Large intestine (tissue), 3 donors: ENCODE measurements around the gene TMCO4. TPM values are rescaled to one million over a fixed set of nuclear protein-coding genes. Genes with fewer than 3 reads are reported as not detected.

Experiments
- DNase-seq, 2 donors: peaks; one replicate each; pipeline versions ENCODE4 v3.0.0 to v3.0.0-alpha.2; 2013
- H3K27ac ChIP-seq: one replicate; pipeline ENCODE4 v1.5.1; 2013; ENCODE audit warnings: low read length
- H3K27me3 ChIP-seq: 2 replicates; pipeline ENCODE4 v1.6.1; 2013; ENCODE audit warnings: low read length; ENCODE audit not compliant: control insufficient read depth, insufficient read depth
- H3K36me3 ChIP-seq: 2 replicates; pipeline ENCODE4 v1.6.1; 2013; ENCODE audit warnings: low read length; ENCODE audit not compliant: control insufficient read depth, insufficient read depth
- H3K4me1 ChIP-seq: one replicate; pipeline ENCODE4 v1.6.1; 2013; ENCODE audit warnings: low read length; ENCODE audit not compliant: control insufficient read depth, insufficient read depth
- H3K4me3 ChIP-seq: one replicate; pipeline ENCODE4 v1.5.1; 2013; ENCODE audit warnings: low read length
- H3K9me3 ChIP-seq: one replicate; pipeline ENCODE4 v1.6.1; 2013; ENCODE audit warnings: mild to moderate bottlenecking, low read depth, low read length, moderate library complexity; ENCODE audit not compliant: control insufficient read depth
- WGBS: methylation state at CpG from one replicate; pipeline ENCODE4 v1.1.5; 2013; ENCODE audit warnings: low lambda C conversion rate; ENCODE audit not compliant: insufficient coverage; 5-methylcytosine and 5-hydroxymethylcytosine counted together
- polyA plus RNA-seq: library from polyadenylated mRNA; unstranded; fragments of 120-200 nt; gene quantifications from one replicate; pipeline ENCODE4 v1.2.1, GENCODE V29; 2013

The TMCO4 gene
- polyA plus RNA-seq, 1 donor, result 10.4 TPM

DNA sequence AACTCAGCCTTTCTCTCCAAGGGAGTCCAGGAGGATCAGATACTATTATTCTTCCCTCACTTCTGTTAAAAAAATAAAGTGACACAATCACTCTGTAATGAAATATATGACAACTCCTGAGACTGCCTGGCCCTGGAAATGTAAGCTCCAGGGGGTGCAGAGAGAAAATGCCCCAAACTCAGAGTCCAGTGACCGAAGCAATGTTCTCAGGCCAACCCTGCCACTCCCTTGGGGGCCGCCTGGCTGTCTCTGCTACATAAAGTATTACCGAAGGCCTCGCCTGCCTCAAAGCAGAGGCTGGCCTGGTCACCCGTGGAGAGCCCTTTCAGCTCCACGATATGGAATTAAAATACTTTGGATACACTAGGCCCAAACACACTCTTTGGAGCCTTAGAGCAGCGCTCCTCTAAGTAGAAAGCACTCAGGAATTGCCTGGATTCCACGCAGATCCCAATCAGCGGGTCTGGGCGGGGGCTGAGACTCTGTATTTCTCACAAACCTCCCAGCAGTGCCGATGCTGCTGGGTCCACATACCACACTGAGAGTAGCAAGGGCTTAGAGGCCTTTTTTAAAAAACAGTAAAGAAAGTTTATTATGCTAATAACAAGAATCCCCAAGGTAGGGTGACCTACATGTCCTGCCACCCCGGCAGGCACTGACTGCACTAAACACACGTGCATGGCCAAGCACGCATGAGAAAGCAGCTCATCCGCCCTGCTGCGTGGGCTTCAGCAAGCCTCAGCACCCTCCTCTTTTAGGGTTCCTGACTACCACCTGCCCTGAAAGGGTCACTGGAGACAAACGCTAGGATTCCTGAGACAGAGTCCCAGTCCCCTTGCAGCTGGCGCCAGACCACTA, 31.1 kb downstream of the TMCO4 start:
- no peaks in the 10 kb centered on the region for H3K27me3 ChIP-seq
- peaks cover 6% of the 10 kb centered on the region for H3K4me1 ChIP-seq
- peaks cover 3% of the 10 kb centered on the region for H3K36me3 ChIP-seq
- WGBS, result no CpG with 5 or more reads among the region's 18 CpGs
- DNase-seq, result no peak
- no peak overlapping the region for H3K27ac ChIP-seq
- no peaks in the 10 kb centered on the region for H3K9me3 ChIP-seq
- no peak overlapping the region for H3K4me3 ChIP-seq

DNA sequence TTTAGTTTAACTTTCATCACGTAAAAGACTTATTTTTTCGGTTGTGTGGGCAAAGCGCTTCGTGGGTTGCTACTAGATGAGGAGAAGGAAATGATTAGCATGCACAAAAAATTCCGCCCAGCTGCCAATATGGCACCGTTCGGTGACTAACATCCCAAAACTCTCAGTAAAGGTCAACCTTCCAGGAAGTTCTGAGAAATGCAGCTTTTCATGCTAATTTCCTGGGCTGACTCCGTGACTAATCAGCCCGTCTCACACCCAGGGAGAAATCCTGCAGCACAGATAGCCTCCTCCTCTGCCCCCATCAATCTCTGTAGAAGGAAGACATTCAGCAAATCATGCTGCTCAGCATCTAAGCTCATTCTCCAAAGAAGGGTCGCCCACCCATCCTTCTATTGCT, 34.1 kb downstream of the TMCO4 start:
- no peaks in the 10 kb centered on the region for H3K9me3 ChIP-seq
- peaks cover 3% of the 10 kb centered on the region for H3K36me3 ChIP-seq
- H3K27ac ChIP-seq, result peak overlapping the region; percentile 64
- no CpG with 5 or more reads among the region's 10 CpGs for WGBS
- no peak for DNase-seq
- H3K27me3 ChIP-seq, result no peaks in the 10 kb centered on the region
- no peak overlapping the region for H3K4me3 ChIP-seq
- peaks cover 6% of the 10 kb centered on the region for H3K4me1 ChIP-seq

DNA sequence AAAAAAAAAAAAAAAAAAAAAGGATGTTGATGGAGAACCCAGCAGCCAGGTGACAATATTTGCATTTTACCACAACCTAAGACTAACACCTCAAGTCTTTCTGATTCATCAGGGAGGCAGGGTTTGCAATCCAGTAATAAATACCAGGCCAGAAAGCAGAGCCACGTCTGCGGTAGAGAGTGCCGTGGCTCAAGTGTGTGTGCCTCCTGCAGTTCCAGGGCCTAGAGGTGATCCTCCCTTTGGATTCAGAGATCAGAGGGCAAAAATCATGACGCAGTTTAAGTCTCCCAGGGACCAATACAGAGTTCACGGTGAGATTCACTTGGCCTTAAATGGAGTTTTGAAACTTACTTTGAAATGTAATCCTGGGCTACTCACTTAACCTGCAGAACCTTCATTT, 34.9 kb downstream of the TMCO4 start:
- peaks cover 6% of the 10 kb centered on the region for H3K4me1 ChIP-seq
- no peaks in the 10 kb centered on the region for H3K27me3 ChIP-seq
- H3K36me3 ChIP-seq, result no peaks in the 10 kb centered on the region
- H3K27ac ChIP-seq, result peak overlapping the region; percentile 64
- peak; percentile 63 to 82 for DNase-seq
- H3K4me3 ChIP-seq, result no peak overlapping the region
- WGBS, result no CpG with 5 or more reads among the region's 5 CpGs
- no peaks in the 10 kb centered on the region for H3K9me3 ChIP-seq

DNA sequence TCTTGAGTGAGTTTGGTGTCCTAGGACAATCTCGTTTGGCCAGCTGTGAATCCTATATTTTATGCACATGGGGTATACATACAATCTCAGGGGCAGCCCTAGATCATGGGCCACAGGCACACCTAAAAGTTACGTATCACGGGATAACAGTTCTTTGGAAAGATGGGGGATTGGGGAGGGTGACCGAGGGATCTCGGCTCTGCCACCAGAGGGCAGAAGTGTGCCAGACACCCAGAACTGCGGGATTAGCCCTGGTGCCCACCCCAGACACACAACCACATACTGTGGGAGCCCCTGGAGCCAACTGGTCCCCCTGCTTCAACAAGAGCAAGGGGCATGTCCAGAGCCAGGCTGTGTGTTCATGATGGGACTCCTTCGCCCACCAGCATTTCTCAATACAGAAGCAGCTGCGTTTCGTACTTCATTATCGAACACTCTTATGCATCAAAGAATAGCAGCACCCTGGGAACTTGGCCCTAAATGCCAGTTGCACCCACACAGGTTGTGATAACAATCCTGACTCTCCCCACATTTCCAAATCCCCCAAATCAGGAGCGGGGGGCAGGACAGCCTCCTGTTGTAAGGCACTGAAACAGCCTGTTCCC, 37.4 kb downstream of the TMCO4 start:
- DNase-seq, result no peak
- H3K9me3 ChIP-seq, result peaks cover under 1% of the 10 kb centered on the region
- no peak overlapping the region for H3K4me3 ChIP-seq
- H3K27me3 ChIP-seq, result no peaks in the 10 kb centered on the region
- no peaks in the 10 kb centered on the region for H3K36me3 ChIP-seq
- no peak overlapping the region for H3K27ac ChIP-seq
- WGBS, result no CpG with 5 or more reads among the region's 11 CpGs
- H3K4me1 ChIP-seq, result peaks cover 6% of the 10 kb centered on the region

DNA sequence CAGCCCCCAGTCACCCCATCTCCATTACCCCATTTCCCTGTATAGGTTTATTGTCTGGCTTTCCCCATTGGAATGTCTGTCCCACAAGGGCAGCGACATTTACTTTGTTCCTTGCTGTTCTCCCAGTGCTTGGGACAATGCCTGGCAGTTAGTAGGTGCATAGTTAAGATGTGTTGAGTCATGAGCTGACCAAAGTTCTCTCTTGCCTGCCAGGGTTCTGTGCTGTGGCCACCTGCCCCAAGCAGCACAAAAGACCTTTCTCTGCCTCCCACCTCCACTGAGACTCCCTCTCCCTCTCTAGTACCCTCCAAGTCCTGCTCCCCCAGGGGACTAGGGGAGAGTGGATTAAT, 40.0 kb downstream of the TMCO4 start:
- Histone ChIP-seq H3K4me1 (no peaks in the 10 kb centered on the region), H3K9me3 (peaks cover 3% of the 10 kb centered on the region), H3K27ac (no peak overlapping the region), H3K27me3 (no peaks in the 10 kb centered on the region), H3K4me3 (no peak overlapping the region), H3K36me3 (no peaks in the 10 kb centered on the region)
- no CpG with 5 or more reads among the region's 1 CpG for WGBS
- DNase-seq, result peak in 1 of 2 donors; percentile 31

DNA sequence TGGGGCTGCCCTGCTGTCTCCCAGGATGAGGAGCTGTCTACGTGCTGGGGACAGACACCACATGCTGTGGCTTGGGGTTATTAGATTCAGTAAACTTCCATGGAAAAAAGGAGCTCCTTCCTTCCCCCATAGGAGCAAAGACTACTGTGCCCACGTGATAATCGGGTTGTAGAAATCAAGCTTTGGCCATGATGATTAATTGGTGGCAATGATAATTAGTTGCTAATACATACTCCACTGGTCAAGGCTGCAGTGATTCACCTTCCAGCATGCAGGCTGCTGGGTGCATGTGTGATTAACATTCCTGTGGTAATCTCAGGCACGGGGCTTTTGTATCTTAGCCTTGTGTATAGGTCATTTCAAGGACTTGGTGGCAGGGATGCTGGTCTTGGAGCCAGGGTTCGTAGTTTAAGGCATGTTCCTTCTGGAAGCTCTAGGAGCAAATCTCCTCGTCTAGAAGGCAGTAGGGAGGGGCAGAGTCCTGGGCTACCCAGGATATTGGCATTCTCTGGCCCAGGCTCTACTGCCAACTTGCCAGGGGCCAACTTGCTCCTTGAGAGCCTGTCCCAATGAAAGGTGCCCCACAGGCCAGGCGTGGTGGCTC, 41.4 kb downstream of the TMCO4 start:
- Histone ChIP-seq H3K27ac (no peak overlapping the region), H3K27me3 (no peaks in the 10 kb centered on the region), H3K4me3 (no peak overlapping the region), H3K9me3 (peaks cover 3% of the 10 kb centered on the region), H3K36me3 (no peaks in the 10 kb centered on the region), H3K4me1 (no peaks in the 10 kb centered on the region)
- WGBS, result no CpG with 5 or more reads among the region's 7 CpGs
- DNase-seq, result peak in 1 of 2 donors; percentile 60

DNA sequence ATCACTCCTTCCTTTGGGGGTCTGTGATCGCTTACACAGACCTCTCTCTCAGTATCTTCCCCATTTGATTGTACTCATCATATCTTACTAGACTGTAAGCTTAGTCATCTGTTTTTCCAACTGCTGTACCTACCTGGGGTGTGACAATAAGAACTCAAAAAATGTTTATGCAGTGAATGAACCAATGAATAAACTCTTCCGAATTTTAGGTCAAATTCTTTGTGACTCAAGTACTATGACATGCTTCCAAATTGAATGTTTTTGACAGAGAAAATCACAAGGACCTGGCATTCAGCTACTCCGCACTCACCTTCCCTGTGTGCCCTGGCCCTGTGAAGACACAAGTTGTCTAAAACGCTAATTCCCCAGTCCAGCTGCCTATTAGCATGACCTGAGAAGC, 42.1 kb downstream of the TMCO4 start:
- Histone ChIP-seq H3K4me3 (no peak overlapping the region), H3K27ac (no peak overlapping the region), H3K27me3 (no peaks in the 10 kb centered on the region), H3K36me3 (no peaks in the 10 kb centered on the region), H3K4me1 (peaks cover 1% of the 10 kb centered on the region), H3K9me3 (peaks cover 3% of the 10 kb centered on the region)
- 100% methylated on average over 1 of the region's 4 CpGs for WGBS
- no peak for DNase-seq

DNA sequence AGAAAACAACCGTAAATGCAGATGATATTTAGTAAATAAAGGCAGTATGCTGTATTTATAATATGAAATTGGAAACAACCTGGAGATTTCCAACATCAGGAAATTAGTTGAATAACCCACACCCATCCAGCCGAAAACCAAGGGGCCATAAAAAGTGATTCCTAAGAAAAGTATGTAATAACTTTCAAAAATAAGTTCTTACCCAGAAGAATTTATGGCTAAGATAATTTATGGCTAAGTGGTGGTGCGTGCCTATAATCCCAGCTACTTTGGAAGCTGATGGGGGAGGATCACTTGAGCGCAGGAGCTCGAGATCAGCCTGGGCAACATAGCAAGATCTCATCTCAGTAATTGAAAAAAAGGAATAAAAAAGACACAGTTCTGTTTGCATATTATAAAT, 43.2 kb downstream of the TMCO4 start:
- WGBS, result 82% methylated on average over 3 of the region's 5 CpGs
- Histone ChIP-seq H3K27me3 (no peaks in the 10 kb centered on the region), H3K4me1 (peaks cover 8% of the 10 kb centered on the region), H3K36me3 (no peaks in the 10 kb centered on the region), H3K4me3 (no peak overlapping the region), H3K27ac (no peak overlapping the region), H3K9me3 (peaks cover 3% of the 10 kb centered on the region)
- no peak for DNase-seq

DNA sequence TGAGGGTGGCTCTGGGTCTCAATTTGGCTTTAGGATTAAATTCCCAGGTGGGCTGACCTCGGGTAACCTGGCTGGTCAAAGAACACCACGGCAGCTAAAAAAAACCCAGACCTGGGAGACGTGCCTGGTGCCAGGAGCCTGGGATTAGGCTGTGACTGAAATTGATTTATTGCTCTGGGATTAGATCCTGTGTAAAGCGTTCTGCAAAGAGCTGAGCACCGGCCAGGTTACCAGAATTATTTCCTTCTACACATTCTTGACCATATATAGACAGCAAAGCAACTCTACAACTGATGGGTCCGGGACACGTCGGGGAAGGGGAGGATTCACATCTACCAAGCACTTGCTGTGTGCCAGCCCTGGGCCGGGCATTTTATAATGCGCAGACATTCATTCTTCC, 45.2 kb downstream of the TMCO4 start:
- Histone ChIP-seq H3K4me1 (peaks cover 12% of the 10 kb centered on the region), H3K9me3 (peaks cover 3% of the 10 kb centered on the region), H3K27ac (no peak overlapping the region), H3K27me3 (no peaks in the 10 kb centered on the region), H3K36me3 (no peaks in the 10 kb centered on the region), H3K4me3 (no peak overlapping the region)
- DNase-seq, result peak in 1 of 2 donors; percentile 71
- WGBS, result no CpG with 5 or more reads among the region's 10 CpGs

DNA sequence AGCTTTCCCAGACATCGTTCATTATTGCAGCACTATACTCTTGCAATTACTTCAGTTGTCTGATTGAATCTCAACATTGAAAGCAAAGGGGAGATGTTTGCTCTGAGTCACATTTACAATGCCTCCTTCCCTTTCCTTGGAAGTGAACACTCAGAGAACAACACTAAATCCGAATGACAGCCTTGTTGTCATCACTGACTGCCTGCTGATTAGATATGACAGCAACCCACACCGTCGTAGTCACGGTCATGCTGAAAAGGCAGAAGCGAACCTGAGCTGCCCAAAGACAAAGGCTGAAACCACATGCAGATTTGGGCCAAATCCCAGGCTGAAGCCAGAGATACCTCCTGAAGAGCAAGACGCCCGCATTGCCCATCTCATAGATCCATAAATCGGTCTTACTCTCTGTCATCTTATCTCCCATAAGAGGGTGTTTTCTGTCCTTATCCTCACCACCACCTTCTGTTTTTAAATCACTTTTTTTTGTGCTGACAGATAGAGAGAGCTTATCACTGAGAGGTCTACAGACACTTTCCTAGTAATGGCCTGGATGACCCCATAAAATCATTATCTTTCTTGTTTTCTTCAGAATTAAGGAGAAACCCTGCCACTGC, 47.5 kb downstream of the TMCO4 start:
- 11% methylated on average over 3 of the region's 9 CpGs for WGBS
- Histone ChIP-seq H3K4me3 (no peak overlapping the region), H3K36me3 (no peaks in the 10 kb centered on the region), H3K27me3 (no peaks in the 10 kb centered on the region), H3K9me3 (peaks cover 2% of the 10 kb centered on the region), H3K27ac (peak overlapping the region; percentile 53), H3K4me1 (peaks cover 17% of the 10 kb centered on the region)
- DNase-seq, result peak; percentile 60 to 84
